Liver (tissue), 3 donors: ENCODE results near the gene FADS1.

Experiments used
- ATF3 ChIP-seq: IDR thresholded peaks from 2 replicates; pipeline ENCODE4 v1.6.1; 2016; ENCODE audit warnings: antibody characterized with exemption
- CTCF ChIP-seq: fragments of 150-350 bp; IDR thresholded peaks from 2 replicates; pipeline ENCODE4 v1.5.1; 2017; ENCODE audit warnings: improper control_type of control experiment, low read depth, low read length; ENCODE audit not compliant: missing input control
- EGR1 ChIP-seq, 2 donors: IDR thresholded peaks; 2 replicates each; pipeline ENCODE4 v1.6.1; 2016 to 2018; ENCODE audit warnings: antibody characterized with exemption in 2 of 2, low read depth in 2 of 2
- FOXA1 ChIP-seq: IDR thresholded peaks from 2 replicates; pipeline ENCODE4 v1.6.1; 2016; ENCODE audit warnings: antibody characterized with exemption
- GABPA ChIP-seq, 2 donors: IDR thresholded peaks in 1 of 2; conservative IDR thresholded peaks in 1 of 2; 2 replicates each; pipeline ENCODE4 v1.6.1; 2016; ENCODE audit warnings: antibody characterized with exemption in 2 of 2, mild to moderate bottlenecking in 1 of 2, moderate library complexity in 1 of 2
- HNF4A ChIP-seq, 2 donors: conservative IDR thresholded peaks; 2 replicates each; pipeline ENCODE4 v1.6.1; 2016; ENCODE audit warnings: antibody characterized with exemption in 2 of 2, mild to moderate bottlenecking in 2 of 2
- JUND ChIP-seq, 2 donors: IDR thresholded peaks; 2 replicates each; pipeline ENCODE4 v1.6.1; 2016; ENCODE audit warnings: antibody characterized with exemption in 2 of 2
- MAX ChIP-seq: IDR thresholded peaks from 2 replicates; pipeline ENCODE4 v1.6.1; 2016; ENCODE audit warnings: antibody characterized with exemption
- NR2F2 ChIP-seq: IDR thresholded peaks from 2 replicates; pipeline ENCODE4 v1.6.1; 2016; ENCODE audit warnings: antibody characterized with exemption
- RAD21 ChIP-seq, 2 donors: IDR thresholded peaks; 2 replicates each; pipeline ENCODE4 v1.6.1; 2016; ENCODE audit warnings: antibody characterized with exemption in 2 of 2, mild to moderate bottlenecking in 2 of 2
- SP1 ChIP-seq: IDR thresholded peaks from 2 replicates; pipeline ENCODE4 v1.6.1; 2018; ENCODE audit warnings: antibody characterized with exemption, mild to moderate bottlenecking
- TAF1 ChIP-seq: conservative IDR thresholded peaks from 2 replicates; pipeline ENCODE4 v1.6.1; 2016; ENCODE audit warnings: antibody characterized with exemption, mild to moderate bottlenecking
- YY1 ChIP-seq: IDR thresholded peaks from 2 replicates; pipeline ENCODE4 v1.6.1; 2016; ENCODE audit warnings: antibody characterized with exemption, mild to moderate bottlenecking
- ZBTB33 ChIP-seq: IDR thresholded peaks from 2 replicates; pipeline ENCODE4 v1.6.1; 2016; ENCODE audit warnings: antibody characterized with exemption
- donor health status: healthy.
- donor health status: healthy.

GRCh38 chr11:61802605-61803004, 14.2 kb downstream of the FADS1 start:
- no peak for TF ChIP-seq CTCF
- no peak for TF ChIP-seq YY1
- no peak for TF ChIP-seq EGR1 (IDR thresholded peaks at IDR 0.05; ENCODE audit: low read depth in 2 of 2)
- no peak for TF ChIP-seq TAF1
- TF ChIP-seq MAX: no peak
- no peak for TF ChIP-seq RAD21 (IDR thresholded peaks at IDR 0.05)
- TF ChIP-seq SP1: no peak
- no peak for TF ChIP-seq FOXA1
- TF ChIP-seq ZBTB33: no peak
- TF ChIP-seq ATF3: no peak
- TF ChIP-seq JUND (IDR thresholded peaks at IDR 0.05): no peak
- no peak for TF ChIP-seq HNF4A (conservative IDR thresholded peaks at IDR 0.05)
- TF ChIP-seq NR2F2: no peak
- no peak for TF ChIP-seq GABPA (IDR thresholded peaks at IDR 0.05 in 1 of 2, conservative IDR thresholded peaks at IDR 0.05 in 1 of 2)
